HG03175 (cell line): ENCODE measurements around the gene EXOC3L2.

Source experiments
- ATAC-seq: cut with Tn5 transposase; IDR thresholded peaks from one replicate; pipeline ENCODE4 v1.9.1; 2021; ENCODE audit warnings: mild to moderate bottlenecking, moderate library complexity; ENCODE audit not compliant: unreplicated experiment

The EXOC3L2 gene

DNA sequence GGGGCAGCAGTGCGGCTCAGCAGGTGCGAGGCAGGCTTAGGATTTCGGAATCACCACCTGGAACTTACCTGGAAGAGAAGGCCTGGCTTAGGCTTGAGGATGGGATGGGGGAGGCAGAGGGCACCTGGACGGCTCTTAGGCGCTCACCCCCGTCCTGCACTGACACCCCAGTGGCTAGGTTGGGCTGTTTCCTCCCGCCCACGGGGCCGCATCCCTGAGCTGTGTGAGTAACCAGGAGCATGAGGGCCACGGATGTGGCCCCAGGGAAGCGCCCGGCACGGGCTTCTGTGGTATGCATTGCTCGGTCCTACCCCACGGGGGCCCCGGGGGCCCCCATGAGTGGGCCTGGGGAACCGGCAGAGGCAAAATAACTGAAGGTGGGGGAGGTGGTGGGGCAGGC, 82.1 kb downstream of the EXOC3L2 start:
- no peak for ATAC-seq

DNA sequence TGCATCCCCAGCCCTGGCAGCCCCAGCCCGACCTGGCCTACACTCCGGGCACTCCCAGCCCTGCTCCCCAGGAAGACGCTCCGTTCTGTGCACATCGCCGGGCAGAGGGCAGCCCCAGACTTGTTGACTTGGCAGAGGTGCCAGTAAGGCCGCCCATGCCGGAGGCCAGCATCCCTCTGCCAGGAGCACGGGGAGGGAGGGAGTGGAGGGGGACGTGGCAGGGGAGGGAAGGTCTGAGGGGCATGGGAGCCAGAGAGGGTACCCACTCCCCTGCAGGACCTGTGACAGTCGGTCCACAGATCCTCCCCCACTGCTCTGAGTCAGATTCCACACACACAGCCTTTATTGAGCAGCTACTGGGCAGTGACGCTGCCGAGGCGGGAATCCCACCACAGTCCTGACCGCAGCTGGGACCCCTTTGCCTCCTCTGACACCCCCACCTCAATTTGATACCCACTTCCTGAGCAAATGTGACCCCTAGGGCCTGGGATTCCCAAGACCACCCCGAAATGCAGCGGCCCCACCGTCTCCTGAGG, 82.5 kb downstream of the EXOC3L2 start:
- ATAC-seq, result no peak
